ENCODE results near the gene EGF.
"Not testable (repeated sequence)": the region's sequence is repeated elsewhere in the genome, so short reads cannot be mapped to it uniquely, and the experiment has no call there.

EGF gene

DNA sequence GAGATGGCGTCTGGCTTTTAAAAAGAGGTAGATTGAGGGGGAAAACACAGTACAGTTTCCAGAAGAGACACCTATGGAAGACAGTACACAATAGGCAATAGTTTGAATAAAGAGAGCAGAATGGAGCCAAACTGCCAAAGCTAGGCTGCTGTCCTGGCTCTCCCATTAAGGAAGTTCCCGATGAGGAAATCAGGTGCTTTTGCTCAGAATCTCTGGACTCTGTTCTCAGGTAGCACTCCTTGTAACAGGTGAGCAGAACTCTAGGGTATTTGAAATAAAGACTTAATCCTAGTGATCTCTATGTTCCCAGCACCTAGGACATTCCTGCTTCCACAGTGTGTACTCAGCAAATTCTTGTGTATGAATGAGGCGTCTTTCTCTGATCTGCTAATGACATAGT, 1.6 kb downstream of the EGF start:
- DNase-seq (ENCODE audit: low spot score), result no peak

DNA sequence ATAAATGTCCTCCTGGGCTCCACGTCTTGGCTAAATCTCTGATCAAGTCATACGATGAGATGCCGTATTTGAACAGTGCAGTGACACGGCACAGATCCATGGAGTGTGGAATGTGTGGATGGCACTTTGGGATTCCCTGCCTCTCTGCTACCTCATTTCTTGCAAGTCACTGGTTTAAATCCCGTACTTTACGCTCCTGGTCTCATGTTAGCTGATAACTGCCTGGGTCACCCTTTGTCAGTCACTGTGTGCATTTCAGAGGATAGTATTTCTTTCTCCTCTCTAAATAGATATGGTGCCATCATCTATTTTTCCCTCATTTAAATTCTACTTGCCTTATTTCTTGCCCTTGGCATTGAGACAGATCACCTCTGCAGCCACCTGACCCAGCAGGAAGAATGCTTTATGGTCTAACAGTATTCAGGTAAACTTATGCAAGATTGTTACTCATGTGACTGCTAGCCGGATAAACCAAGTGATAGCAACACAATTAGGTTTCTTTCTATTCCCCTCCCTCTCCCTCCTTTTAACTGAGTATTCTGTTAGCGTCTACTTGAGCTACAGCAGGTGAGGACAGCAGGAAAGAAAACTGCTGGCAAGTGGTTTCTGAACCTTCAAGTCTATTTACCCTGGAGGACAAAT, 2.8 kb downstream of the EGF start:
- DNase-seq (ENCODE audit: low spot score), result no peak

DNA sequence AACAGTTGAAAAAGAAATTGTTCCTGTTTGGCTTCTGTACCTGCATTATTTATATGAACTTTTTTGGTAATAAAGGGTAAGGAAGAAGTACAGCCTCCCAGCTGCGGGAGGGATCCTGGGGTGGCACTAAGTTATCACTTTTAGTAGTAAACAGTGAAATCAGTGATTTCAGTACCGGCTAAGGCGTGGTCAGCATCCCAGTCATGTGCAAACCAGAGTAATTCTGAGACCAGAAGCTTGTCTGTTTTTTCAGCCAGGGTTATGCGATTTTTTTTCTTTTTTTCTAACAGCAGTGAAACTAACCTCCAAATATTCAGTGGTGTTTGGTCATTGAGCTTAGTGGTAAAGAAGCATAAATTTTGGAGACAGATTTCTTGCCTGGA, 3.3 kb downstream of the EGF start:
- no peak for DNase-seq (ENCODE audit: low spot score)

DNA sequence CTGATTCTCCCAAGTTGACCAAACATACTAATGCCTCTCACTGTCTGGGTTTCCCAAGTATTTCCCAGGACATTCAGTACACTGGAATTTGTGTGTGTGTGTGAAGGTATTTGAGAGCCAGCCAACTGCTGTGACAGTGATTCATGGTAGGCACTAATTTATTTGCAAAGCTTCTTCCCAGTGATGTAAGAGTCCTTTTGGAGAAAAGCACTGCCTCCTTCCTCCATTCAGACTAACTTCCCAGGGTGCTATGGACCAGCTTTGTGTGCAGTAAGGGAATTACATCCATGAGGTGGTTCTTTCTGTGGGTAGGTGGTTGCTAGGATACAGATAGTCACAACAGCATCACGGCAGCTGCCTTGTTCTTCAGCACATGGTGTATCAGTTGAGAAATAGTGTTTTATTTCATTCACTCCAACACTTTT, 8.7 kb downstream of the EGF start:
- no peak for DNase-seq (ENCODE audit: low spot score)

DNA sequence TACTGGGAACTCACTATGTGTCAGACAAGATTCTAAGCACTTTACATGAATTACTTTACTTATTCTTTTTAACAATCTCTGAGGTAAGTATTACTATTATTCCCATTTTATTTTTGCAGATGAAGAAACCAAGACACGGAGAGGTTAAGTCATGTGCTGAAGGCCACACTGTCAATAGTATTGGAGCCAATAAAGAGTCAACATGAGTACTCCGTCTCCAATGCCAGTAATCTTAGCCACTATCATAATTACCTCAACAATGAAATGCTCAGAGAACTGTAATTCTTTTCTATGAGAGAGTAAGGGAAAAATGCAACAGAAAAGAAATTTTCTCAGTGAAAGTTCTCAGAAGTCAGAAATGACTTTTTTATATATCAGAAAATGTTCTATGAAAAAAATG, 12.7 kb downstream of the EGF start:
- DNase-seq (ENCODE audit: low spot score), result no peak

DNA sequence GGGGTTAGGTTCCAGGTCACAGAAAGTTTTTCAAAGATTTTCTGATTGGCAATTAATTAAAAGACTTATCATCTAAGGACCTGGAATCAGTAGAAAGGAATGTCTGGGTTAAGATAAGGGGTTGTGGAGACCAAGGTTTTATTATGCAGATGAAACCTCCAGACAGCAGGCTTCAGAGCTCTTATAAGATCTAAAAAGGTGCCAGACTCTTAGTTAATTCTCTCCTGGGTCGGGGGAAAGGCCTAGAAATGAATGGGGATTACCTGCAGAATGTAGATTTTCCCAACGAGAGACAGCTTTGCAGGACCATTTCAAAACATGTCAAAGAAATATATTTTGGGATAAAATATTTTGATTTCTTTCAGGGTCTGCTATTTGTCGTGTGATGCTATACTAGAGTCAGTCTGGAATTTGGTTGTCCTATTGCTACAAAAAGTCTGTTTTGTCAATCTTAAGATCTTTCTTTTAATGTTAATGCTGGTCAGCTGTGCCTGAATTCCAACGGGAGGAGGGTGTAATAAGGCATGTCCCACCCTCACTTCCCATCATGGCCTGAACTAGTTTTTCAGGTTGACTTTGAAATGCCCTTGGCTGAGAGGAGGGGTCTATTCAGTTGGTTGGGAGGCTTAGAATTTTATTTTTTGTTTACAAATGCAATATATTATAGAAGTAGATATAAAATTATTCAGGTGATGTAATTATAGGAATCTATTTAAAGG, 15.8 kb downstream of the EGF start:
- DNase-seq (ENCODE audit: low spot score), result no peak

DNA sequence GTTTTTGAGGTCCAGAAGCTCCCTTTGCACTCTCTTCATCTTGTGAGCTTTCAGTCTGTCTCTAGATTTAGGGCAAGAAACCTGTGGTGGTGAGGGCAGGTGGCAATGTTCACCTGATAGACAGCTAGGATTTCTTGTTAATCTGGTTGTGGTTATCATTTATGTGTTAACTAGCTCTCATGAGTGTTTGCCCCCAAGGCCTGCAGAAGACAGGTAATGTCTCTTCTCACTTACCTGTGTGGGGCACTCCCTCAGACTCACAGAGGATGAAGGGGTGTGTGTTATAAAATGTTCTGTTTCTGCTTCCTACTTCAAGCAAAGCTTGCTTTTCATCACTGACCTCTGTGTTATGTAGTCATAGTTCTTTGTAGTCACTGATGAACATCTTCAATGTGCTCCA, 17.8 kb downstream of the EGF start:
- DNase-seq (ENCODE audit: low spot score), result no peak

DNA sequence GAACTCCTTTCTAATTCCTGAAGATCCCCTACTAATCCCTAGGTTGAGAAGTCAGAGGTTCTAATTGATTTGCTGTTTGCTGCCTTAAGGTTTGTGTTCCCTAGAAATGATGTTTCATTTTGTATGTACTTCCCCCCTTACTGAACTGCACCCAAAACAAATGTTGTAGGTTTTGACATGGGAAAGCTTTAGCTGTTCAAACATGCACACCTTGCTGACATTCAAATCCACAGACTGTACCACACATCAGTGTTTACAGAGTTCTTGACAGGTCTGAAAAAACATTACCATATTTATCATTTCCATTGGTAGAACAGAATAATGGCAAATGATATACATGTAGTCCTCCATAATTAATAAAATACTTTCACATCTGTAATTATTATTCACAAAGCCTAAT, 18.2 kb downstream of the EGF start:
- no peak for DNase-seq (ENCODE audit: low spot score)

DNA sequence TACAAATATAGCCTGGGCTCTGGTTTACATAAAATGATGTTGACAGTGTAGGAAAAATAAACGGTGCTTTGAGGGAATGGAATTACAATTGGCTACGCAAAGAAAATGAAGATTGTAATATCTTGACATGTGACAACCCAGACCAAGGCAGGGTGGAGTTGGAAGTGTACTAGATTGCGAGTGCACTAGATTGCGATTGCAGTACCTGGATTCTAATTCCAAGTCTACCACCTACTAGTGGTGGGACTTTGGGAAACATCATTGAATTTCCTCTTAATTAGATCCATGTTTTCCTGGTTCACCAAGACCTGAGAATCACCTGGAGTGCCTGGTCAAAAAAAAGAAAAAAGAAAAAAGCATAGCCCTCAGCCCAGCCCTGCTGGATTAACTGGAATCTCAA, 18.6 kb downstream of the EGF start:
- DNase-seq (ENCODE audit: low spot score), result no peak

DNA sequence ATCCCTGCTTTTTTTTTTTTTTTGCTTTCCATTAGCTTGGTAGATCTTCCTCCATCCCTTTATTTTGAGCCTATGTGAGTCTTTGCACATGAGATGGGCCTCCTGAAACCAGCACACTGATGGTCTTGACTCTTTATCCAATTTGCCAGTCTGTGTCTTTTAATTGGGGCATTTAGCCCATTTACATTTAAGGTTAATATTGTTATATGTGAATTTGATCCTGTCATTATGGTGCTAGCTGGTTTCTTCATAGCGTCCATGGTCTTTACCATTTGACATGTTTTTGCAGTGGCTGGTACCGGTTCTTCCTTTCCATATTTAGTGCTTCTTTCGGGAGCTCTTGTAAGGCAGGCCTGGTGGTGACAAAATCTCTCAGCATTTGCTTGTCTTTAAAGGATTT, 24.7 kb downstream of the EGF start:
- DNase-seq (ENCODE audit: low spot score), result not testable (repeated sequence)

DNA sequence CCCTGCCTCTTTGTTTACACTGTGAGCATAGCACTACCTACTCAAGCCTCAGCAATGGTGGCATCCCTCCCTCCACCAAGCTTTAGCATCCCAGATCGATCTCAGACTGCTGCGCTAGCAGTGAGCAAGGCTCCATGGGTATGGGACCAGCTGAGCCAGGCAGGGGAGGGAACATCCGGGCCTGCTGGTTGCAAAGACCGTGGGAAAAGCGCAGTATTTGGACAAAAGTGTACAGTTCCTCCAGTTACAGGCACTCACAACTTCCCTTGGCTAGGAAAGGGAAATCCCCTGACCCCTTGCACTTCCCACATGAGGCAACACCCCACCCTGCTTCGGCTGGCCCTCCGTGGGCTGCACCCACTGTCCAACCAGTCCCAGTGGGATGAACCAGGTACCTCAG, 26.5 kb downstream of the EGF start:
- no peak for DNase-seq (ENCODE audit: low spot score)

DNA sequence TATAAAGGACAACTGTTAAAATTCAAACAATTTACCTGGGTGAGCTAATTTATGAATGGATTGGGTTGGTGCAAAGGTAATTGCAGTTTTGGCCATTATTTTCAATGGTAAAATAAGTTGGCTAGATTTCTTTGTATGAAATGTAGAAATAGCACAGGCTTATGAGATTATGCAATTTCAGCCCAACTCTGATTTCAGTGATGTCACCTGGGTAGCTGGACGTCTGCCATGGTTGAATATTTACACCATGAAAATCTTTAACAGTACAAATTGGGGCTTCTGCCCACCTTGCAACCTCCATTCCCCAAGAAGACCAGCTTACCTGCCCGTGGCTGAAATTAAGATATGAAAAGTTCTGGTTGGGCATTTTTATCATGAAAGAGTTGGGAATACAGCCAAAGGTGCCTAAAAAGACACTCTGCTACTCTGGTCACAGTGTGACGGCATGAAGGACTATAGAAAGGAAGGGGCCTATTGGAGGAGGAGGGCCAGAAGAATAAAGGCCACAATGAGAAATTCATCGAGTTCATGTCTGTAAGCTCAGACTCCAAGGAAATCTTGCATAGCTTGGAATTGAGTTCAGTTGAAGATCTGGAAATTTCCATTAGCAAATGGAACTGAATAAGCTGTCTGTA, 29.7 kb downstream of the EGF start:
- no peak for DNase-seq (ENCODE audit: low spot score)

DNA sequence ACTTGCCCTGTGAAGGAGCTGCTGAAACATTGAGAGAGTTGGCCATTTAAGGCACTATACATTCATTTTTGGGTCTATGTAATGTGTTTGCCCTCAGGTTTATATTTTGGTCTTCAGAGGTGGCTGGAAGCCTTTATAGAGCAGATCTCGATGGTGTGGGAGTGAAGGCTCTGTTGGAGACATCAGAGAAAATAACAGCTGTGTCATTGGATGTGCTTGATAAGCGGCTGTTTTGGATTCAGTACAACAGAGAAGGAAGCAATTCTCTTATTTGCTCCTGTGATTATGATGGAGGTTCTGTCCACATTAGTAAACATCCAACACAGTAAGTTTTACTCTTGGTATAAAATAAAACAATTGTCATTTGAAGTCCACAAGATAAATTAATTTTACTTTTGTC, 31.1 kb downstream of the EGF start:
- DNase-seq (ENCODE audit: low spot score), result no peak

DNA sequence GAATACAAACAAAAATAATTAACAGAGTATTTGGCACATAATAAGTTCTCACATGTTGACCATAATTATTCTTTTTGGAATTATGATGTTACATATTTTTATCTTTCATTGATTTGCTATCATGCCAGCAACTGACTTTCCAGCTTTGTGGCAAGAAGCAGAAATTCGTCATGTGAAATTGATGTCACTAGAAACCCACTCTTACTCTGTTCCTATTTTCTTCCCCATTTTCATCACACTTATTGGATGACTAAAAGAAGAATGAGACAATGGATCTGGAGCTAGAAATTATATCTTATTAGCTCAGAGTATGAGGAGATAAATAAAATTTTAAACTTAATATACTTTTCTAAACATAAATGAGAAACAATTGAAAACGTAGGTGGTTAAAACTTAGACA, 31.9 kb downstream of the EGF start:
- no peak for DNase-seq (ENCODE audit: low spot score)

DNA sequence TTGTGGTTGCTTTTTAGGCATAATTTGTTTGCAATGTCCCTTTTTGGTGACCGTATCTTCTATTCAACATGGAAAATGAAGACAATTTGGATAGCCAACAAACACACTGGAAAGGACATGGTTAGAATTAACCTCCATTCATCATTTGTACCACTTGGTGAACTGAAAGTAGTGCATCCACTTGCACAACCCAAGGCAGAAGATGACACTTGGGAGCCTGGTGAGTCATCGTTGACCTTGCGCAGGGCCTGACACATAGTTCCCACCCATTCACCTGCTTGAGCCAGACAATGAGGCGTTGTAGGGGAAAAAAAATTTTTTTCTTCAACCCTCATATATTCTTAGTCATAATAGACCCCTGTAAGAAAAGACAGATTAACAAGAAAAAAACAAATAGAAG, 32.4 kb downstream of the EGF start:
- DNase-seq (ENCODE audit: low spot score), result no peak

DNA sequence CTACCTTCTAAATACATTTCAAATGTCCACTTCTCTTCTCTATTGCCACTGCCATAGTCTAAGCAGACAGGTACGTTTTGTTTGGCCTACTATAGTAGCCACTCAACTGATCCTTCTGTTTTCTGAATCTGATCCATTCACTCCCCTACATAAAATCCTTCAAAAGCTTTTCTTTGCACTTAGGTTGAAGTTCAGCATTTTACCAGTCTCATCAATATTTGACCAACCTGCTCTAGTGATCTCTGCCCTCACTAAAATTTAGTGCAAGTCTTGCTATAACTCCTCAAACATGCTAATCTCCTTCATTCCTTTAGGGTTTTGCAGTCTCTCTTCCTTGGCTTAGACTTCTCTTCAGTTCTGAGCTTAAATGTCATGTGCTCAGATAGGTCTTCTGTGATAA, 33.4 kb downstream of the EGF start:
- DNase-seq (ENCODE audit: low spot score), result no peak

DNA sequence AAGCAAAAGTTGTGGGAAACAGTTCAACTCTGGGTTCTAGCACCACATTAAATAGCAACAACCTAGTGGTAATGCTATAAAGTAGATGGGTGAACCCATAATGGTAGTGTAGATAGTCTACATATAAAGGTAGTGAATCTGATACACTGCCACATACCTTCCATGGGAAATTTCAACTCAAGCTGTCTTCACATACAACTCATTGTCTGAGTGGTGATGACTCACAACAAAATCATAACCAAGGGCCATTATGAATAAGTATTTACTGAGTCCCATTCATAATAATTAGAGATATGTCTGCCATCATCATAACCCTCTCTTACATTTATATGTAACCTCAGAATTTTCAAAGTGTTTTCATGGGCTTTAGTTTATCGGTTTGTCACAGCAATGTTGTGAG, 34.8 kb downstream of the EGF start:
- no peak for DNase-seq (ENCODE audit: low spot score)

DNA sequence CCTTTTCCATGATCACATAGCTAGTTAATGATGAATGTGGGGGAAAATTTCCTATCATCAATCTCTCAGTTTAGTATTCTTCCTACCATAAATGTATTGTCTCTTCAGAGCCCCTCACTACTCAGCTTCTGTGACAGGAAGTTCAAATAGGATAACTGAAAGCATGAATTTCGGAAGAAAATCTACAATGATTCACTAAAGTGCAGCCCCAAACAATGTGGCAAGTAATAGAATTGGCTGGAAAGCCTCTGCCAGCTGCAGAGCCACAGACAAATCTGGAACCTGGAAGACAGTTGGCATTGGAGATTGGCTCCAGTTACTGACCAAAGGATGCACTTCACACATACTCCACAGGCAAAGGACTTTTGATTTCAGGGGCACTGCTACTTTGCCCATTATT, 35.2 kb downstream of the EGF start:
- no peak for DNase-seq (ENCODE audit: low spot score)

DNA sequence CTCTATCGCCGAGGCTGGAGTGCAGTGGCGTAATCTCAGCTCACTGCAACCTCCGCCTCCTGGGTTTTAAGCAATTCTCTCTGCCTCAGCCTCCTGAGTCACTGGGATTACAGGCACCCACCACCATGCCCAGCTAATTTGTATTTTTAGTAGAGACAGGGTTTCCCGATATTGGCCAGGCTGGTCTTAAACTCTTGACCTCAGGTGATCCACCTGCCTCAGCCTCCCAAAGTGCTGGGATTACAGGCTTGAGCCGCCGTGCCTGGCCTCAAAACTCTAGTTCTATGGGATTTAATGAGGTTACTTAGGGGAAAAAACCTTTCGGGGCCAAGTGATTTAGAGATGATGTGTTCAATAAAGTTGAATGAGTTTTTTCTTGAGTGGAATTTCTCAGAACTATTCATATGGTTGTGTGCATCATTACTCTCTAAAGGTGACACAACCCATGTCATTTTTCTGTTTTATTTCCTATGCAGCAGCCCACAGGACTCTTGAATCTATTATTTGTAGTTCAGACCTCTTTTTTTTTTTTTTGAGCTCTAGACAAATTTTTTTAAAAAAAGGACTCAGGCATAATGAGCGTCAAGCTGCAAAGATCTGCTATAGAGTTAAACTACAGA, 36.5 kb downstream of the EGF start:
- DNase-seq (ENCODE audit: low spot score), result not testable (repeated sequence)

DNA sequence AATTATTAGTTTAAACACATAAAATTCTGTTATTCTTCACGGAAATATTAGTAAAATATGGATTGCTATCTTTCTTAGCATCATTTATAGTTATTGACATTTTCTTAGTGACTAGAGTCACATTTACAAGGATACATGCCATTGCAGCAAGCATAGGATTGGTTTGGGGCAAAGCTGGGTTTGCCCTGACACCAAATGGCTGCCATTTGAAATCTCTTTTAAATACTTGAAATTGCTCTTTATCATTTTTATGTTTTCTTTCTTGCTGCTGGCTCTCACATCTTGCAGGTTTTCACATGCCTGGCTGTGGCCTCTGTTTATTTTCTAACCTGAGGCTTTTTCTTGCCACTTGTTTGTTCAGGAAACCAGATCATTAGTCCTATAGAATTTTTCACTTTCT, 39.9 kb downstream of the EGF start:
- DNase-seq (ENCODE audit: low spot score), result no peak

DNA sequence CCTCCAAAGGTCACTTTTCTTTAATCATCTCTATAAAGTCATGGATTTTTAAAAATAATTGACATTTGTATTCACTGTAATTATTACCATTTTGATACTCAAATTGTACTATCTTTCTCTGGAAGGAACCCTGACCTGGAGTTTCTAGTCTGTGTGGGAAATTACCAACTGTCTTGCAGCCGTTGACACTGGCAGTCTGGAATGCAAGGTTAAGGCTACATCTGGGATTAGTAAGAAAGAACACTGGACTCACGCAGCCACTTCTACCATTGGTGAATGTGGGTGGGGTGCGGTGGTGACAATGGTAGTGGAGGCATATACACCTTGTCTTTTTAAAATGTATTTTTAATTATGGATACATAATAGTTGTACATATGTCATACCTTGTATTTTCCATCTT, 40.9 kb downstream of the EGF start:
- DNase-seq (ENCODE audit: low spot score), result no peak

DNA sequence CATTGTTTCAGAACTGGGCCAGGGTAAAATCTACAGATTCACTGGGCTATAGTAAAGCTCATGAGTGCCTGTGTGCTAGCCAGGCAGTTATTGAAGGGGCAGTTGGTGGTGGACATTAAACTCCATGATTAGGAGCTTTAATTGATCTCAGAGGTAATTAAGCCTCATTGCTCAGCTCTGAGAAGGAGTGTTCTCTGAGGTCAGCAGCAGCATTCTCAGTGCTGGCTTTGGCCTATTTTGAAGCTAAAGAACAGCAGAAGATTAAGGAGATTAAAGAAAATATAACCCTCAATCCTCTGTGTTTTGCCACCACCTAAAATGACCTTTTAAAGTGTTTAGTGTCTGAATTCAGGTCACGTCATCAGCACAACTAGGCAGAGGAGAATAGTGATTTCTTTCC, 42.5 kb downstream of the EGF start:
- DNase-seq (ENCODE audit: low spot score), result no peak

DNA sequence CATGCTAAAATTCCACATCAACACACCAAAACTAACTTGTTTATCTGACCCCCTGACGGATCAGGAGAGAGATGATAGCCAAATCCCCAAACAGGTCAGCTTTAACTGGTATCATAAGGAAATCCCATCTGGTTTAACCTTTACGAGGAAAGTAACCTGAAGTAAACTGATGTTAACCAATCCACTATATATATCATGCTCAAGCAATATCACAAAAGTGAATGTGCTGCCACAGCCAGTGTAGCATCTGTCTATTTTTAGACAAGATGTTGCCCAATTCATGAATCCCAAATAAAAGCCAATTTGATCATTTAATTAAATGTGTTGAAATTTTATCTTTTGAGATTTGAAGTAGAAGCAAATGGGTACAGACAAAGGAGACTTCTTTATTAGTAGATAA, 44.5 kb downstream of the EGF start:
- DNase-seq (ENCODE audit: low spot score), result no peak
